Upper lobe of left lung (tissue), 6 donors: ENCODE data around the gene AMBP. TPM values are rescaled to one million over a fixed set of nuclear protein-coding genes. Genes with fewer than 3 reads are reported as not detected.

ENCODE experiments used
- ATAC-seq, 2 donors: fragments of 200-7000 bp; cut with Tn5 transposase; one replicate each; pipeline ENCODE4 v1.9.1; 2022; ENCODE audit warnings: mild to moderate bottlenecking in 2 of 2, moderate library complexity in 2 of 2; ENCODE audit not compliant: low FRiP score in 2 of 2
- DNase-seq, 2 donors: peaks; one replicate each; pipeline ENCODE4 v3.0.0-alpha.2; 2019 to 2020
- H3K27ac ChIP-seq, 4 donors: fragments of 200-600 bp; sonication (generic); one replicate each; pipeline ENCODE4 v1.5.1; 2016 to 2019
- H3K27me3 ChIP-seq, 4 donors: fragments of 200-600 bp; sonication (generic); one replicate each; pipeline ENCODE4 v1.5.1; 2017 to 2019
- H3K36me3 ChIP-seq, 4 donors: fragments of 200-600 bp; sonication (generic); one replicate each; pipeline ENCODE4 v1.5.1; 2016 to 2019
- H3K4me1 ChIP-seq, 4 donors: fragments of 200-600 bp; sonication (generic); one replicate each; pipeline ENCODE4 v1.5.1; 2018 to 2019
- H3K4me3 ChIP-seq, 4 donors: fragments of 200-600 bp; sonication (generic); one replicate each; pipeline ENCODE4 v1.5.1; 2017 to 2019; ENCODE audit warnings: mild to moderate bottlenecking in 2 of 4, moderate library complexity in 1 of 4
- H3K9me3 ChIP-seq, 4 donors: fragments of 200-600 bp; sonication (generic); one replicate each; pipeline ENCODE4 v1.5.1; 2018 to 2019
- CTCF ChIP-seq, 6 experiments: fragments of 450-650 bp in 4 of 6; fragments of 200-600 bp in 2 of 6; sonication (generic) in 2 of 6; IDR thresholded peaks; one replicate each; pipeline ENCODE4 v1.5.1; 2016 to 2019; ENCODE audit warnings: antibody characterized with exemption in 6 of 6
- EP300 ChIP-seq, 4 donors: sonication (generic); formaldehyde crosslinking; IDR thresholded peaks; one replicate each; pipeline ENCODE4 v1.5.1; 2017; ENCODE audit warnings: antibody characterized with exemption in 4 of 4, control low read depth in 2 of 4
- POLR2A ChIP-seq, 4 donors: fragments of 450-650 bp; IDR thresholded peaks; one replicate each; pipeline ENCODE4 v1.5.1; 2016 to 2017; ENCODE audit warnings: antibody characterized with exemption in 4 of 4, mild to moderate bottlenecking in 2 of 4
- POLR2AphosphoS5 ChIP-seq, 2 donors: sonication (generic); formaldehyde crosslinking; IDR thresholded peaks; one replicate each; pipeline ENCODE4 v1.5.1; 2017; ENCODE audit warnings: antibody characterized with exemption in 2 of 2
- WGBS, 2 donors: methylation state at CpG; one replicate each; pipeline ENCODE4 v1.1.5; 2017 to 2018; 5-methylcytosine and 5-hydroxymethylcytosine counted together
- total RNA-seq, 6 donors: library from RNA; depleted of rRNA in 4 of 6; stranded (reverse); fragments of >200 nt in 4 of 6; gene quantifications; one replicate each; pipeline versions ENCODE4 v1.1.0 to v1.2.1, GENCODE V29; 2016 to 2021
- donor health status: DM: no; HTN: no; CAD: no; lungs with moderate emphysema.
- donor health status: DM: no; HTN: yes; CAD: no; lungs with severe emphysema.

AMBP gene
- total RNA-seq, 6 donors from 2014 or later, result 0.46 to 4.0 (median 3.1) TPM; not detected in 3

DNA sequence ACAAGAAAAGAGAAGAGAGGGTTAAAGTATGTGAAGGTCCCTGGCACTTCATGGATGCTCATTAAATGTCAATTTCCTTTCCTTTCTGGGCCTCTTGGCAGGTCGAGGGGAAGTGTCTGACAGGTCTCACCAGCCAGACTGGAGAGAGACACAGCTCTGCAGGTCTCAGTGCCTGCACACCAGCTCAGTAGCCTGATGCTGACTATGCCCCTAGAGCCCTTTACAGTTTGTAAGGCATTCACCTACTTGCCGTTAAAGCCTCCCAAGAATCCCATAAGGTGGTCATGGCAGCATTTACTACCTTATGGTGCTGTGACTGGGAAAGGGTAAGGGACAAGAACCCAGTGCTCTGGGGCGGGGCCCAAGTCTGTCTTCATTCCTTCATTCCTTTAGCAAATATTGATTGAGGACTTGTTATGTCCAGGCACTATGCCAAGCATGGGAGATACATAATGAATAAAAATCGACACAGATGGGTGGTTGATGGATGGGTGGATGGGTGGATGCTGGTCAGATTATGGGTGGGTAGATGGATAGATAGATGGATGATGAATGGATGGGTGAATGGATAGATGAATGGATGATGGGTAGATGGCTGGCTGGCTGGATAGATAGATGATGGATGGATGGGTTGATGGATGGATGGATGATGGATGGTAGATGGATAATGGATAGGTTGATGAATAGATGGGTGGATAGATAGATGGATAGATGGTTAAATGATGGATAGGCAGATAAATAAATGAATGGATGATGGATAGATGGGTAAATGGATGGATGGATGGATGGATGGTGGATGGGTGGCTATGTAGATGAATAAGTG lies 42.3 kb upstream of the AMBP start:
- ATAC-seq (no peak), DNase-seq (no peak)
- Histone ChIP-seq H3K27ac (no peak overlapping the region), H3K36me3 (no peaks in the 10 kb centered on the region), H3K27me3 (no peaks in the 10 kb centered on the region), H3K4me1 (peaks cover 0 to 26% (median 3%) of the 10 kb centered on the region in 4 donors), H3K9me3 (no peaks in the 10 kb centered on the region), H3K4me3 (no peak overlapping the region)
- TF ChIP-seq EP300 (IDR thresholded peaks at IDR 0.05) (no peak), CTCF (IDR thresholded peaks at IDR 0.05) (no peak), POLR2AphosphoS5 (IDR thresholded peaks at IDR 0.05) (no peak), POLR2A (IDR thresholded peaks at IDR 0.05) (no peak)
- 38 to 56% methylated on average over 4 of the region's 4 CpGs for WGBS, 2 donors

DNA sequence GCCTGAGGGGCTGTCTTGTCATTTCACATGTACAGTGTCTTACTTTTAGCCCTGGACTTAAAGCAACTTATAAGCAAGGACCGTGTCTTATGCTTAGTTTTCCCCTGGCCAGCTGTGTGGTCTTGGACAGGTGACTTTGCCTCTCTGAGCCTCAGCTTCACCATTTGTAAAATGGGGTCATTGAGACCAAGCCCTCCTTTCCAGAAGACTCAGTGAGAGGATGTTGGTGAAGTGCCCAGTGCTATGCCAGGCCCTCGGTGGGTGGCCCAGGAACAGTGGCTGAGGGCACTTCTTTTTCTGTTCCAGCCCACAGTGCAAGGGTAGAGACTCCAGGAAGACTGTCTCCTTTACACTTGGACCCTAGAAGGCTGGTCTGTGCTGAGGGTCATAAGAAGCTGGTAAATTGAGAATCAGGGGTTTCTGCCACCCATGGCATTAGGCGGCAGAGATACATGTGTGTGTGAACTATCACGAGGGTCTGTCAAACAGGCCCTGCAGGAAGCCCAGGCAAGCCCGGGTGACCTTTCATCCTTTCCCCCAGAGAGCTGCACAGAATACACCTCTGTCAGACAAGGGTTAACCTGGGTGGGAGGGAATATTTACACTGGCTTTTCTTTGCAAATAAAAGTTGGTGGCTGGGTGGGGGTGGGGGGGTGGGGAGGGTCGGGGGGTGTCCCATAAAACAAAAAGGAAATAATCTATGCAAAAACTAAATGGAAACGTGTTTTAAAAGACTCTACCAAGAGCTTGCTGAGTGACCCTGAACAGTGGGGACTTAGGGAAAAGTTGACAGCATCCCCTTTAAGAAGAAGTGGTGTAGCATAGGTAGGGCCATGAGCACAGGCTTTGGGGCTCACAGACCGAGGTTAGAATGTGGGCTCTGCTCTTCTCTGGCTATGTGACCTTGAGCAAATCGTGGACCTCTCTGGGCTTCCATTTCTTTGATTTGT lies 41.4 kb upstream of the AMBP start:
- H3K36me3 ChIP-seq, result no peaks in the 10 kb centered on the region
- TF ChIP-seq EP300 (IDR thresholded peaks at IDR 0.05) (no peak), POLR2AphosphoS5 (IDR thresholded peaks at IDR 0.05) (no peak), CTCF (IDR thresholded peaks at IDR 0.05) (no peak), POLR2A (IDR thresholded peaks at IDR 0.05) (no peak)
- no peak overlapping the region for H3K27ac ChIP-seq
- WGBS, 2 donors, result 31 to 41% methylated on average over 8 to 9 of the region's 9 CpGs
- peaks cover 0 to 26% (median 3%) of the 10 kb centered on the region in 4 donors for H3K4me1 ChIP-seq
- no peak for ATAC-seq
- no peak overlapping the region for H3K4me3 ChIP-seq
- H3K27me3 ChIP-seq, result no peaks in the 10 kb centered on the region
- DNase-seq, result no peak
- no peaks in the 10 kb centered on the region for H3K9me3 ChIP-seq

GRCh38 chr9:114117996-114118830 lies 40.1 kb upstream of the AMBP start:
- DNase-seq (peak; percentile 46 to 76), ATAC-seq (peak; percentile 19 to 76)
- H3K9me3 ChIP-seq, result no peaks in the 10 kb centered on the region
- no peak overlapping the region for H3K4me3 ChIP-seq
- H3K4me1 ChIP-seq, result peaks cover 2 to 29% (median 4%) of the 10 kb centered on the region in 4 donors
- WGBS, 2 donors, result 44 to 53% methylated on average over 15 to 21 of the region's 21 CpGs
- H3K36me3 ChIP-seq, result no peaks in the 10 kb centered on the region
- no peak for TF ChIP-seq POLR2AphosphoS5 (IDR thresholded peaks at IDR 0.05)
- TF ChIP-seq CTCF (IDR thresholded peaks at IDR 0.05), result no peak
- no peak for TF ChIP-seq EP300 (IDR thresholded peaks at IDR 0.05)
- TF ChIP-seq POLR2A (IDR thresholded peaks at IDR 0.05), result no peak
- H3K27ac ChIP-seq, result peak overlapping the region in 2 of 4 donors; percentile 40 to 61
- no peaks in the 10 kb centered on the region for H3K27me3 ChIP-seq

DNA sequence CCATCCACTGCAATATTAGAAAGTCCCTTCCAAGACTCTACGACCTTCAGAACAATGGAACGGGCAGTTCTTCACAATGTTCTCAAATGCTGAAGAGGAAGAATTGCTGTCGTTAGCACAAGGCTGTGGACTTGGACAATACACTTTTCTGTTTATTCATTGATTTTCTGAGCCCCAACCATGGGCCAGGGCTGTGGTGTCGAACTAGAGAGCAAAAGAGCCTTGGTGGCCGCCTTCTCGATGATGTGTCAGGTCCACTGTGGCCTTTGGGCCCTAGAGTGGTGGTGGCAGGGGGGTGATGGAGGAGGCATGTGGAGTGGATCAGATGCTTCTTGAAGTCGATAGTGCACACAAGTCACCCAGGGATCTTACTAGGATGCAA lies 39.5 kb upstream of the AMBP start:
- Histone ChIP-seq H3K4me1 (peaks cover 4 to 35% (median 6%) of the 10 kb centered on the region in 4 donors), H3K27me3 (no peaks in the 10 kb centered on the region), H3K27ac (peak overlapping the region in 1 of 4 donors; percentile 52), H3K4me3 (no peak overlapping the region), H3K36me3 (no peaks in the 10 kb centered on the region), H3K9me3 (no peaks in the 10 kb centered on the region)
- no peak for TF ChIP-seq EP300 (IDR thresholded peaks at IDR 0.05)
- no peak for TF ChIP-seq POLR2A (IDR thresholded peaks at IDR 0.05)
- TF ChIP-seq CTCF (IDR thresholded peaks at IDR 0.05), result no peak
- no peak for TF ChIP-seq POLR2AphosphoS5 (IDR thresholded peaks at IDR 0.05)
- 85 to 88% methylated on average over 7 of the region's 7 CpGs for WGBS, 2 donors
- ATAC-seq (no peak), DNase-seq (no peak)
